NCI-H1694 (cell line): ENCODE results near the gene SHISAL1.

ENCODE experiments used
- DNase-seq: peaks from one replicate; lab custom pipeline; 2025; lab: John Stamatoyannopoulos, UW

Gene SHISAL1

DNA sequence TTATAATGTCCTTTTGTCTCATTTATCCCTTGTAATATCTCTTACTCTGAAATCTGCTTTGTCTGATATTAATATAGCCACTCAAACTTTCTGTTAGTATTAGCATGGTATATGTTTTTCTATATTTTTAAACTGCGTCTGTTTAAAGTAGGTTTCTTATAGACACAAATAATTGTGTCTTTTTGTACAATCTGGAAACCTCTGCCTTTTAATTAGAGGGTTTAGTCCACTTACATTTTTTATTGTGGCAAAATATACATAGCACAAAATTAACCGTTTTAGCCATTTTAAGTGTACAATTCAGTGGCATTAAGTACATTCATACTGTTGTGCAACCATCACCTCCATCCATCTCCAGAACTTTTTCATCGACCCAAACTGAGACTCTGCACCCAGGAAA is 103.4 kb downstream of the SHISAL1 start:
- DNase-seq, result no peak

- no peak for DNase-seq
These were observed 104.8 kb downstream of the SHISAL1 start for GRCh38 chr22:44207981-44208317.

- DNase-seq, result no peak
These were observed 105.4 kb downstream of the SHISAL1 start for GRCh38 chr22:44207173-44207980.

DNA sequence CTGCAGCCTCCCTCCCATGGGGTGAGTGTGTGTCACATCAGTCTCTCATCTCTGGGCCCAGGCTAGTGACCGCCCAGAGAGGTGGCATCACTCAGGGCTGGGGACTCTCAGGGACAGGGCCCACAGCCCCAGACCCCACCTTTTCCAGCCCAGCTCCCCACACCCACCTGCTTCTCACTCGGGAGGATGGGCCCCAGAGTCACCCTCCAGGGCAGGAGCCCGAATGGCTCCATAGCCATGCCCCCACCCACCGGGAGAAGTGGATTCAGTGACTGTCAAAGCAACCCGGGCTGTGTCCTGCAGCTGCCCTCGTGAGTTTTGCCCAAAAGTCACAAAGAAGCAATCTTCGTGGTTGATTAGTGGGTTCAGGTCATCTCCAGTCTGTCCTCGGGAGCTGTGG is 106.1 kb downstream of the SHISAL1 start:
- DNase-seq, result no peak

DNA sequence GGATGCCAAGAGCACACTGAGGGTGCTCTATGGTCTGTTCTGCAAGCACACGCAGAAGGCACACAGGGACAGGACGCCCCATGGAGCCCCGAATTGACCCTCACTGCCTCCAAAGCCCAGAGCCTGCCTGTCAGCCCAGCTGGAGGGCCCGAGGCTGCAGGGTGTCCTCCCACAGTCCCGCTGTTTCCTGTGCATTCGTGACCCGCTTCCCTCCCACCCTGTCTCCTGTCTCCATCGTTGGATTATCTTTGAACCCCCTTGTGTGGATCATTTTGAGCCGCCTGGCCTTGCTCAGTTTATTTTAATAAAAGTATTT is 106.5 kb downstream of the SHISAL1 start:
- no peak for DNase-seq

DNA sequence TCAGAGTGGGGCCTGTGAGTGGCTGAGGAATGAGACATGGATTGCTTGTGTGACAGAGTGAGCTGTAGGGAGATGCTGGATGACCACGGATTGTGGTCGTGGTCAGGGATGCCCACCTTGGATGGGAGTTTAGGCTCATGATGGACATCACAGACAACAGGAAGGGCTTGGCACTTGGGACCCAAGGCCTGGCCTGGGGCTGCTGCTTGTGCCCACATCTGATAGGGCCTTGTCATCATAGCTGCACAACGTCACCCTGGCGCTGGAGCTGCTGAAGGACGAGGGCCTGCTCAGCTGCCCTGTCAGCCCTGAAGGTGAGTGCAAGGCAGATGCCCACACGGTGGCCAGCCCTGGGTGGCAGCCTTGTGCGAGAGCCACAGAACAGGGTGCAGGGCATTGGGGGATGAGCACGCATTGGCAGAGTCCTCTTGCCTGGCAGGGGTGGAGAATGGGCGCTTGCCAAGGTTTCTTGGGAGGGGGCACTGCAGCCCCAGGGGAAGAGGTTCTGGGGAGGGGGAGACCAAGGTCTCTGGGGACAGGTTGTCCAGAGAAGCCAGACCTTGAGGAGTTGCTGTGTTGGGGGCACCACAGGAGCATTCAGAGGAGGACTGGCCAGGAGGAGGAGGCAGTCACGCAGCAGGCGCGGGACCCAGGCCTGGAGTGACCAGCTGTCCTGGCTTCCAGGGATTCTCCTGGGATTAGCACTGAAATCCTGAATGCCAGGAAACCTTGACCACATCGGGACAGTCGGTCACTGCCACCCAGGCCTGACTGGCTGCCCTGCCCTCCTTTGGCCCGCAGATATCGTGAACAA is 107.0 kb downstream of the SHISAL1 start:
- DNase-seq, result no peak

- no peak for DNase-seq
These were observed 107.8 kb downstream of the SHISAL1 start for GRCh38 chr22:44204739-44205515.

GRCh38 chr22:44203203-44203602 is 109.5 kb downstream of the SHISAL1 start:
- no peak for DNase-seq

DNA sequence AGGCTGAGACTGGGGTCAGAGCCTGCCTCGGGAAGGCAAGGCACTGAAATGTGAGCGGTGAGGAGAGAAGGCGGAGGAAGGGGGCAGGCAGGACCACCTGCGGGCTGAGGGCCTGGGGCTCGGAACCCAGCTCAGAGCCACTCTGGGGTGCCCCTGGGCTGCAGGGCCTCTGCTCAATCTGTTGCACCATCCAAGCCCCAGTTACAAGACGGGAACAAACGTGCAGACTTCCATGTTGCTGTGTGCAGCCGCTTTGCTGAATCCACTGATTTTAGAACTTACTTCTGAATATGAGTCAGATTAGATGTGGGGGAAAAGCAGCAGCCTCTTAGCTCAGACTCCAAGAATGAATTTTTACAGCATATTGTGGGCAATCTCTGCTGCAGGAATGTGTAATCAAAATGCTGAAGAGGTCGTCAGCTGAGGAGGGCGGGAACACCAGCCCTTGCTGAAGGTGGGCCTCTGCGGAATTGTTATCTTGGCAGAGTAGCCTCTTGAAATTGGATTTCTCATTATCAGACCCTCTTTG is 110.4 kb downstream of the SHISAL1 start:
- no peak for DNase-seq

- DNase-seq, result peak; percentile 87
These were observed 111.1 kb downstream of the SHISAL1 start for GRCh38 chr22:44201665-44202064.

DNA sequence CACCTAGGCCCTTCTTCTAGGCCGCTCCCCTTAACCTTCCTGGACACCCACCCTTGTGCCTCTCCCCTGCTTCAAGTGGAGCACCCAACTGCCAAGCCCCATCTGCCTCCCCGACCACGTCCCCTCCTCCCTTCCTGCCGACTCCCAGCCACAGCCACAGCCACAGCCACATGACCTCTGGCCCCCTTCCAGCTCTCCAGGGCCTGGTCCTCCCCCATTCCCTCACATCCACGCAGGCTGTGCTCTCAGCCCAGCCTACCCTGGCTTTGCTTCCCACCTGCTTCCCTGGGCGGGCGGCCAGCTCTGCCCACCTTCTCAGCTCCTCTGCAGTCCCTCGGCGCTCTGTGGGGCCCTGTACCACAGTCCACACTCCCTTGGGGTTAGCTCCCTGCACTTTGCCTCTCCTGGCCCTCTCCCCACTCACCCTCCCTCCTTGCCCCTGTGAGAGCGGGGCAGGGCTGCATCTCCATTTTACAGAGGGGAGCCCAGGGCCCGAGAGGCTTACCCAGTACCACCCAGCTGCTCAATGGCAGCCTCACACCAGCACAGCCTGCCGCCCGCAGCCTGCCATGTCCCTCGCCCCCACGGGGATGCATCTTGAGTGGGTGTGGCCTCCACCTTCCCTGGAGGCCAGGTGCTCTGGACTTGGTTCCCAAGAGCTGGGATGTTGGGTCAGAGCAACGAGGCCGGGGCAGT is 111.7 kb downstream of the SHISAL1 start:
- DNase-seq, result no peak

GRCh38 chr22:44200451-44200850 is 112.3 kb downstream of the SHISAL1 start:
- DNase-seq, result no peak

DNA sequence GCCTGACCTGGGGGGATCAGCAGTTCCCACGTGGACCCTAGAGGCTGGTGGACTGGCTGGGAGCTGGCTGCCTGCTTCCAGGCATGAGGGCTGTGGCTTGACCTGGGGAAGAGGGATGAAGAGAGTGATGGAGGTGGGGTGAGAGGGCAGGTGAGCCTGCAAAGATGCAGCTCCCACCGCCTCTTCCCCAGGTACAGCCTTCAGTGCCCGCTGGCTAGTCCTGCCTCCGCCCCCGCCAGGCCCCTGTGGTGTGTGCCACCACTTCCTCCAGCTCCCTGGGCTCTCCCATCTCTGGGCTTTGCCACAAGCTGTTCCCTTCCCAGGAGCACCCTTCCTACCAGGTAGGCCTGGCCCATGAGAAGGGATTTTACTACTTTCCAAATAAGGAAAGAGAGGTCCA is 112.9 kb downstream of the SHISAL1 start:
- no peak for DNase-seq

DNA sequence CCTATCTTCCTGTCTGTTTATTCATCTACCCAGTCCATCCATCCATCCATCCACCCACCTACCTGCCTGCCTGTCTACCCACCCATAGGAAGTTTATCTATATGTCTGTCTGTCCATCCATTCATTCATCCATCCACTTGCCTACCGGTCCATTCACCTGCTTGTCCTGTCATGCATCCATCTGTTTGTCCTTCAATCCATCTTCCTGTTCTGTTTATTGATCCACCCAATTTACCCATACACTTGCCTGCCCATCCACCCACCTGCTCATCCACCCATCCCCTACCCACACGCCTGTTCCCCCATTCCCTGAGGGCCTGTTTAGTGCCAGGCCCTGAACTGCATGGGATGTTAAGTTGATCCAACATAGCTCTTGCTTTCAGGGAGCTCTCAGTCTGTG is 113.6 kb downstream of the SHISAL1 start:
- DNase-seq, result no peak

DNA sequence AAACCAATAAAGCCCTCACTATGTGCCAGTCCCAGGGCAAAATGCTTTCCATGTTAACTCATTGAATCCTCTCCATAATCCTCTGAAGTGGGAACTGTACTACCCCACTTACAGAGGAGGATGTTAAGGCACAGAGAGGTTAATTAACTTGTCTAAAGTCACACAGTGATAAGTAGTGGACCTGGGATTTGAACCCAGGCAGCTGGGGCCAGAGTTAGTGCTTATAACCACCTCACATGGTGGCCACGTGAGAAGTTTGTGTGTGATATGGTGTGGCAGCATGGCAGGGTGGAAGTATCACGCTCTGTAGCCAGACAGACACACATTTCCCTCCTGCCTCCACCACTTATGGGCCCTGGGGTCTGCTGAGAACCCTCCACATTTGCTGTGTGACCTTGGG is 115.5 kb downstream of the SHISAL1 start:
- no peak for DNase-seq

GRCh38 chr22:44196731-44197131 is 116.0 kb downstream of the SHISAL1 start:
- DNase-seq, result peak; percentile 11

DNA sequence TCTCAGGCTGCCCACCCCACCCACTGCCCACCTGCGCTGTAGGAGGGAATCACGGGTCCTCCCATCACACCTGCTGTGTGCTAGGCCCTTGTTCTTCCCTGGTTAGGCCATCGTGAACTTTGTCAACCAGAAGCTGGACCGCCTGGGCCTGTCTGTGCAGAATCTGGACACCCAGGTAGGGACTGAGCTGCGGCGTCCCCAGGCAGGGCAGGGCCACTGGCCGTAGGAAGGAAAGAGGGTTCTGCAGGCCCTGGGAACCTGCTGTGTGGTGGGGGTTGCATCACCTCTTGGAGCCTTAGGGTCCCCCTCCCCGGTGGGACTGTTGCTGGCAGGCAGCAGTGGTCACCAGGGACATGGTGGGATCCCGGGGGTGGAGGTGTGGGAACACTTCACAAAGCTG is 116.5 kb downstream of the SHISAL1 start:
- DNase-seq, result no peak

- DNase-seq, result peak; percentile 4
These were observed 117.4 kb downstream of the SHISAL1 start for GRCh38 chr22:44195189-44195871.

DNA sequence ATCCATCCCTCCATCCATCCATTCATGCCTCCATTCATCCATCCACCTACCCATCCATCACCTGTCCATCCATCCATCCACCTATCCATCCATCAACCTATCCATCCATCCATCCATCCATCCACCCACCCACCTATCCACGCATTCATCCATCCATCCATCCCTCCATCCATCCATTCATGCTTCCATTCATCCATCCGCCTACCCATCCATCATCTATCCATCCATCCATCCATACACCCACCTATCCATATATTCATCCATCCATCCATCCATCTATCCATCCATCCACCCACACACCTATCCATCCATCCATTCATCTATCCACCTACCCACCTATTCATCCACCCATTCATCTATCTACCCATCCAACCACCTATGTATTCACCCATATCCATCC is 118.2 kb downstream of the SHISAL1 start:
- DNase-seq, result no peak
